ENCODE measurements around the gene TRIM24.

- TF ChIP-seq CTCF (IDR thresholded peaks at IDR 0.05) (no peak), SIN3A (IDR thresholded peaks at IDR 0.05; ENCODE audit: borderline replicate concordance, insufficient read depth, low read depth, low read length) (no peak), REST (IDR thresholded peaks at IDR 0.05; ENCODE audit: insufficient read depth in 1 of 2, low read depth in 2 of 2, low read length in 1 of 2) (no peak)
These were observed 4.5 kb upstream of the TRIM24 start for GRCh38 chr7:138455609-138456008.

All from Panc1 (cell line).